ENCODE measurements around the gene FKBP1B.

The FKBP1B gene

DNA sequence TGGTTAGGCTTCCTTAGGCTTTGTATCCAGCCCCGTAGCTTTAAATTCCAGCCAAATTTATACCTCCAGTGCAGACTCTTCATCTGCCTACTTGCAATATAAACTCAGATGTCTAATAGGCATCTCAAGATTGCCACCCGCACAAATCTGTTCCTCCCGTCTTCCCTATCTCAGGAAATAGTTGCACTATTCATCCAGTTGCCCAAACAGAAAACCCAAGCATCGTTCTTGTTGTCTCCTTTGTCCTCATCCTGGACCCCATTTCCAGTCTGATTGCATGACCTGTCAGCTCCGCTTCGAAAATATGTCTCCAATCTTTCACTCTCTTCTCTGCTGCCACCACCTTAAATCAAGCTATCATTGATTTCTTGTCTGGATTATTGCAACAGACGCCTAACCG lies 2.3 kb downstream of the FKBP1B start:
- TF ChIP-seq, protein P1, sequence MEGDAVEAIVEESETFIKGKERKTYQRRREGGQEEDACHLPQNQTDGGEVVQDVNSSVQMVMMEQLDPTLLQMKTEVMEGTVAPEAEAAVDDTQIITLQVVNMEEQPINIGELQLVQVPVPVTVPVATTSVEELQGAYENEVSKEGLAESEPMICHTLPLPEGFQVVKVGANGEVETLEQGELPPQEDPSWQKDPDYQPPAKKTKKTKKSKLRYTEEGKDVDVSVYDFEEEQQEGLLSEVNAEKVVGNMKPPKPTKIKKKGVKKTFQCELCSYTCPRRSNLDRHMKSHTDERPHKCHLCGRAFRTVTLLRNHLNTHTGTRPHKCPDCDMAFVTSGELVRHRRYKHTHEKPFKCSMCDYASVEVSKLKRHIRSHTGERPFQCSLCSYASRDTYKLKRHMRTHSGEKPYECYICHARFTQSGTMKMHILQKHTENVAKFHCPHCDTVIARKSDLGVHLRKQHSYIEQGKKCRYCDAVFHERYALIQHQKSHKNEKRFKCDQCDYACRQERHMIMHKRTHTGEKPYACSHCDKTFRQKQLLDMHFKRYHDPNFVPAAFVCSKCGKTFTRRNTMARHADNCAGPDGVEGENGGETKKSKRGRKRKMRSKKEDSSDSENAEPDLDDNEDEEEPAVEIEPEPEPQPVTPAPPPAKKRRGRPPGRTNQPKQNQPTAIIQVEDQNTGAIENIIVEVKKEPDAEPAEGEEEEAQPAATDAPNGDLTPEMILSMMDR (IDR thresholded peaks at IDR 0.05; ENCODE audit: low read depth, low read length, missing control alignments) = no peak
- H3K4me3 ChIP-seq (ENCODE audit: low read depth, low read length) = no peak overlapping the region
- DNase-seq (ENCODE audit: low read depth) = no peak

DNA sequence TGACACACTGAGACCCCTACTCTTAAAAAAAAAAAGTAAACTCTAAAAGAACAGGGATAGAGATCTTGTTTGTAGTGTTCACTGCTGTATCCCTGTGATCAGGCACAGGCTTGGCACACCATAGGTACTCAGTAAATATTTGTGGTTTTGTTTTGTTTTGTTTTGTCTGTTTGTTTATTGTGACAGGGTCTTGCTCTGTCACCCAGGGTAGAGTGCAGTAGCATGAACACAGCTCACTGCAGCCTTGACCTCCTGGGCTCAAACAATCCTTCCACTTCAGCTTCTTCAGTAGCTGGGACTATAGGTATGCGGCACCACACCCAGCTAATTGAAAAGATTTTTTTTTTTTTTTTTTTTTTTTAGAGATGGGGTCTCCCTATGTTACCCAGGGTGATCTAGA lies 3.4 kb downstream of the FKBP1B start:
- TF ChIP-seq, protein P1 (IDR thresholded peaks at IDR 0.05; ENCODE audit: low read depth, low read length, missing control alignments) = no peak
- no peak for DNase-seq (ENCODE audit: low read depth)
- H3K4me3 ChIP-seq (ENCODE audit: low read depth, low read length) = no peak overlapping the region

DNA sequence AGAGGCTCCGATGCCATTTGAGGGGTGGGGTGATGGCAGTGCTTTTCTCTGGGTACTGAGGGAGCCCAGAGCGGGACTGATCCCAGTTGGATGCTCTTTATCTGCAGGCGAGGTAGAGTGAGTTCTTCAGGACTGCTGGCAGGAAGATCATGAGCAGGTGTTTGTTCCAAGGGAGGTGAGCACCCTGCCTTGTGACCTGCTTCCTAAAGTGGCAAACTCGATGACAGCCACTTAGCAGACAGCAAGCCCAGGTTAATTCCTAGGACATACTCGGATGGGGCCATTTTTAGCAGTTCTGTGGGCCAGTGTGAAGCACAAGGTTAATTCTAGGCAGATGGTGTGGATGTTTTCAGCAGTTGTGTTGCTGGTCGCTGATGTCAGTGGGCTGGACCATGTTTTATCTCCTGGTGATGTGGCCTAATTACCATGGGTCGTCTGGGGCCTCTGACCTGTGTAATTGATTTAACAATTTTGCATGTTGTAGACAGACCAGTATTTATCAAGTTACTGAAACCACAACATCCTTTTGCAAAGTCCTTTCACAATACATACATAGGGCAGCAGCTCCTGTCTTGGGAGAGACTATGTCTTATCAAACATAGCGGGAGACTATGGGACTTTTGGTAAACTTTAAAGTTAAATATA lies 4.9 kb downstream of the FKBP1B start:
- TF ChIP-seq, protein P1 (IDR thresholded peaks at IDR 0.05; ENCODE audit: low read depth, low read length, missing control alignments) = no peak
- no peak for DNase-seq (ENCODE audit: low read depth)
- no peak overlapping the region for H3K4me3 ChIP-seq (ENCODE audit: low read depth, low read length)

DNA sequence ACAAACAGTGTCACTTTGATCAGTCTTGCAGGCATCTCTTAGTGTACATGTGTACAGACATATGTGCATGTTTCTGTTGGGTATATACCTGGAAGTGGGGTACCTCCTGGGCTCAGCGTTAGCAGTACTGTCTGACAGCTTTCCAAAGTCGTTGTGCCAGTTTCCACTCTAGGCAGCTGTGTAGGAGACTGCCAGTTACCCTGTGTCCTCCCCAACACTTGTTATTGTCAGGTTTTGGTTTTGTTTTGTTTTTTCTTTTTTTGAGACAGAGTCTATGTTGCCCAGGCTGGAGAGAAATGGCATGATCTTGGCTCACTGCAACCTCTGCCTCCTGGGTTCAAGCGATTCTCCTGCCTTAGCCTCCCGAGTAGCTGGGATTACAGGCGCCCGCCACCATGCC lies 6.2 kb downstream of the FKBP1B start:
- TF ChIP-seq, protein P1 (IDR thresholded peaks at IDR 0.05; ENCODE audit: low read depth, low read length, missing control alignments) = no peak
- no peak overlapping the region for H3K4me3 ChIP-seq (ENCODE audit: low read depth, low read length)
- no peak for DNase-seq (ENCODE audit: low read depth)

DNA sequence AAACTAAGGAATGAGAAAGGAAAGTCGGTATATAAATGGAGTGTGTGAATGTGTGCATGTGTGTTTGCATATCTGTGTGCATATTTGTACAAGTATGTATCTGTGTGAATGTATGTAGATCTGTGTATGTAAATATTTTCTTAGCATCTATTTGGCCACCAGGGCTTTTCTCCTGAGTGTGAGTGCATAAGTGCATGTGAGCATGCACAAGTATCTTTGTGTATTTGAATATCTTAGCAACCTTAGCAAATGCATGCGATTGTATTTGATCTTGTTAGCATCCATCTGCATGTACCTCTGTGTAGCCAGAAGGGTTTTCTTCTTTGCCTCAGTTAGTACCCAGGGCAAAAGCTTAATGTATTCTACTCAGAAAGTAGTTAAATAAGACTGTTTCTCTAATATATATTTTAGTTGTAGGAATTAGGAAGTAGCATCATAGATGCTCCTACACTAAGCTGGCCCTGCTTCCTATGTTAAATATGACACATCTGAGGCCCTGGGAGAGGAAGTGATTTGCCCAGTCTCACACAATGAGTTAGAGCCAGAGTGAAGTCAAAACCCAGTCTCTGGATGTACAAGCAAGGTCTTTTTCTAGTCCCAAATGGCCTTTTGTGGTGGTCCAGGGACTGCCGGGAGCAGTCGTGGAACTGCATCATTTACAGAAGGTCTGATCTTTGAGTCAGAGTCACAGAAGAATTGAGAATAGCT lies 9.2 kb downstream of the FKBP1B start:
- DNase-seq (ENCODE audit: low read depth) = no peak
- H3K4me3 ChIP-seq (ENCODE audit: low read depth, low read length) = no peak overlapping the region
- TF ChIP-seq, protein P1 (IDR thresholded peaks at IDR 0.05; ENCODE audit: low read depth, low read length, missing control alignments) = no peak

DNA sequence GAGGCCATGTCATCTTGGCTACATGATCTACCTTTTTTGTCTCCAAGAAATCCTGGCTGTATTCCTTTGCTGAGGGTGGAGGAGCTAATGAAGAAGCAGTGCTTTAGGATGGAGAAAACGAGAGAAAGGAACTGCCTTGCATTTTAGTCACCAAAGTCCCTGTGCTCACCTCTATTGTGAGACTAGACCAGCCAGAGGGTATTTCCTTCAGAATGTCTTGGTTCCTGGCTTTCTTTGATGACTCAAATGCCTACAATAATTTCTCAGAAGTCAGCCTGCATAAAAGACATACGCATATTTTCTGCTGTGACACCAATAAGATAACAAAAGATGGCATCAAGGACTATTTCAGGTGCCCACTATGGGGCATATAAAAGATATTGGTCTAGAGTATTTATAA lies 15.8 kb downstream of the FKBP1B start:
- TF ChIP-seq, protein P1 (IDR thresholded peaks at IDR 0.05; ENCODE audit: low read depth, low read length, missing control alignments) = no peak
- no peak for DNase-seq (ENCODE audit: low read depth)
- no peak overlapping the region for H3K4me3 ChIP-seq (ENCODE audit: low read depth, low read length)

DNA sequence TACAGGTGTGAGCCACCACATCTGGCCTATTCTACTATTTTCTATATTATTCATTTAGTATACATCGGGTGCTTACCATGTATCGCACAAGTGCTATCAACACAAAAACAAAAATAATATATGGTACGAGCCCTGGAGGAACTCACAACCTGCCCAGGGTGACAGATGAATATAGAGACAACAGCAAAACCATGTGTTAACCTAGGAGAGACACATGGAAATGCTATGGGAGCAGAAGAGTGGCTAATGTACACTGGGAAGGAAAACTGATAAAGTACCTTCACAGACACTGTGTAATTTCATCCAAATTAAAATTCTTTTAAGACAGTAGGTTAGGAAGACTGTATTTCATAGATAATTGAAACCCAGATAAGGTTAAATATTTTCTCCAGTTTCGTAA lies 22.7 kb downstream of the FKBP1B start:
- DNase-seq (ENCODE audit: low read depth) = no peak
- H3K4me3 ChIP-seq (ENCODE audit: low read depth, low read length) = no peak overlapping the region
- TF ChIP-seq, protein P1 (IDR thresholded peaks at IDR 0.05; ENCODE audit: low read depth, low read length, missing control alignments) = no peak

All from GM12864 (cell line).